Activated T-cell treated with anti-CD3 and anti-CD28 coated beads, Interleukin-2, amount 50 U/mL, for 72 hours (primary cell): Measurements from ENCODE around the gene USP13. TPM values are rescaled to one million over a fixed set of nuclear protein-coding genes. Genes with fewer than 3 reads are reported as not detected.

Experiments
- ATAC-seq, 2 donors: fragments of 150-1000 bp; cut with Tn5 transposase; replicated peaks in 1 of 2; 2 replicates each; pipeline ENCODE4 v1.10.0; 2021; ENCODE audit warnings: moderate library complexity in 2 of 2, mild to moderate bottlenecking in 1 of 2
- DNase-seq, 2 donors: peaks; one replicate each; pipeline ENCODE4 v3.0.0; 2021 to 2022; ENCODE audit warnings: mixed read lengths in 1 of 2
- H3K27ac Mint-ChIP-seq: one replicate; pipeline ENCODE4 v1.8.0; 2022; ENCODE audit warnings: mild to moderate bottlenecking, moderate library complexity, mixed read lengths
- H3K27me3 Mint-ChIP-seq: one replicate; pipeline ENCODE4 v1.8.0; 2022; ENCODE audit warnings: low read depth, mixed read lengths
- H3K36me3 Mint-ChIP-seq, 2 donors: one replicate each; pipeline ENCODE4 v1.8.0; 2022; ENCODE audit warnings: mixed read lengths in 2 of 2, mild to moderate bottlenecking in 1 of 2; ENCODE audit not compliant: insufficient read depth in 2 of 2
- H3K4me1 Mint-ChIP-seq: one replicate; pipeline ENCODE4 v1.8.0; 2022; ENCODE audit warnings: low read depth, mixed read lengths
- H3K4me3 Mint-ChIP-seq, 2 donors: one replicate each; pipeline ENCODE4 v1.8.0; 2022; ENCODE audit warnings: mild to moderate bottlenecking in 2 of 2, mixed read lengths in 2 of 2, moderate library complexity in 2 of 2
- H3K9me3 Mint-ChIP-seq, 2 donors: one replicate each; pipeline ENCODE4 v1.8.0; 2022; ENCODE audit warnings: mixed read lengths in 2 of 2
- total RNA-seq, 2 donors: library from RNA; stranded (reverse); gene quantifications; one replicate each; pipeline ENCODE4 v1.2.3, GENCODE V29; 2022

Gene USP13
- total RNA-seq, 2 donors from 2014 or later: 8.1 to 12.4 TPM

- no peak for DNase-seq
- H3K27ac Mint-ChIP-seq: peak overlapping the region; percentile 64
- H3K9me3 Mint-ChIP-seq: no peaks in the 10 kb centered on the region
- H3K36me3 Mint-ChIP-seq: peaks cover 0 to 5% of the 10 kb centered on the region in 2 donors
- H3K4me3 Mint-ChIP-seq: no peak overlapping the region
- H3K27me3 Mint-ChIP-seq: no peaks in the 10 kb centered on the region
- H3K4me1 Mint-ChIP-seq: peaks cover 8% of the 10 kb centered on the region
- peak in 1 of 2 donors; percentile 39 for ATAC-seq
Measured at GRCh38 chr3:179716811-179717210, 64.0 kb downstream of the USP13 start.

DNA sequence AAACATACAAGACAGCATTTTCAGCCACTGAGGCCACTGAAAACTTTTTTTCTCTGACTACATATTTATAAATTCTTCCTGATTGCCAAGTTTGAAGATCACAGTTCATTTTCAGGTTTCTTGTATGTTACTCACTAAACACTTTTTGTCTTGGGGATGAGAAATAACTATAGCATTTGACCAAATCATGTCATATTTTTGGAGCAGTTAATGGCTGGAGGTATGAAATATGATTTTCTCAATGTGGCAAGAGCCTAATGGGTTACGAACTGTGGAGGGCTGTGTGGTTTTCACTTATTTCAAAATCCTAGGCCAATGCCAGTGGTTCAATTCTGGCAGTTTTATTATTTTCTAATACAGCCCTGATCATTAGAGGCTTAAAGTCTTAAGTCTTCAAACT lies 64.4 kb downstream of the USP13 start:
- no peak overlapping the region for H3K4me3 Mint-ChIP-seq
- peak in 1 of 2 donors; percentile 4 for ATAC-seq

DNA sequence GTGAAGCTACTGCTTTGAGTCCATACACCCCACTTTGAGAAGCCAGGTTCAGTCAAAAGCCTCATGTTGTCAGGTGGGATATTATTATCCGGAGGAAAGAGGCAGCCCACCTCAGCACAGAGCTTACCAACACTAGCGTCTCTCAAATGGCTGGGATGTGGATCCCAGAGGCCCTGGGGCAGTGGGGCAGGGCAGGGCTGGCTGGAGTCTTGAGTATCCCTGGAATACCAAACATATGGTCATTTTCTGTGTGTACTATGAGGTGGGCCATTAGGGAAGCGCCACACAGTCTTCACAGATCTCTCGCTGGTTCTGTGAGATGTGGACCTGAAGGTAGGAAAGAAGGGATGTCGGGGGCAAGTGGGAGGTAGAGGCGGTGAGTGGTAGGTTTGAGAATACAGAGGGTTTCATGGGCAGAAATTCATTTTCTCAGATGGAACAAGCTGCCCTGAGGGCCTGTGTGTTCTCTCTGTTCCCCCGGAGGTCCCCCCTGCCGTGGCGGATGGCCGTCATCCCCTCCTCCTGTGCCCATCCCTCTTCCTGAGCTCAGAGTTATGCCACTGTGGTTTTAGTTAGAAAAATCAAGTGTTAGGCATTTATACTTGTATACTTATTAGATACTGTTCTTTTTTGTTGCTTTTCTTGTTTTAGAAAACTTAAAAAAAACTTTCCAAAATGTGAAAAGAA lies 66.4 kb downstream of the USP13 start:
- Mint-ChIP-seq H3K36me3 (peaks cover 0 to 10% of the 10 kb centered on the region in 2 donors), H3K4me1 (peaks cover 13% of the 10 kb centered on the region), H3K27me3 (no peaks in the 10 kb centered on the region), H3K27ac (no peak overlapping the region), H3K9me3 (no peaks in the 10 kb centered on the region), H3K4me3 (no peak overlapping the region)
- DNase-seq: no peak
- no peak for ATAC-seq

More for the DNA sequence above, 64.4 kb downstream of the USP13 start:
- Mint-ChIP-seq H3K4me1 (peaks cover 8% of the 10 kb centered on the region), H3K27me3 (no peaks in the 10 kb centered on the region), H3K36me3 (peaks cover 0 to 7% of the 10 kb centered on the region in 2 donors), H3K27ac (no peak overlapping the region), H3K9me3 (no peaks in the 10 kb centered on the region)
- DNase-seq: no peak

DNA sequence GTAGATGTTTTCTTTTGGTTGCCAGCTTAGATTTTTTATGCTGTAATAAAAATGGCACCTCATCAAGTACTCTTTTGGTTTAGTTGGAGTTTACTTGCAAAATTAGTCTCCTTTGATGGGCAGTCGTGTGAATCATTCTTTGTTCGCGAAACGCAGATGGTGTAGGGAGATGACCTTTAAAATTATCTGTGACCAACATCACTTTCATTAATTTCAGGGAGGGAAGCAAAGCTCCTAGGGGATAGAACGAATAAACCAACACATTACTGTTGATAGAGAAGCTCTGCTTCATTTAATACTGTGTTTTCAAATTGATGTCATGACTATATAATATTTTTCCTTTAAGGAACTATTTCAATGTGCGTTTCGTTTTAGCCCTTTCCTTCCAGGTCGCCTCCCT lies 67.4 kb downstream of the USP13 start:
- H3K9me3 Mint-ChIP-seq: no peaks in the 10 kb centered on the region

DNA sequence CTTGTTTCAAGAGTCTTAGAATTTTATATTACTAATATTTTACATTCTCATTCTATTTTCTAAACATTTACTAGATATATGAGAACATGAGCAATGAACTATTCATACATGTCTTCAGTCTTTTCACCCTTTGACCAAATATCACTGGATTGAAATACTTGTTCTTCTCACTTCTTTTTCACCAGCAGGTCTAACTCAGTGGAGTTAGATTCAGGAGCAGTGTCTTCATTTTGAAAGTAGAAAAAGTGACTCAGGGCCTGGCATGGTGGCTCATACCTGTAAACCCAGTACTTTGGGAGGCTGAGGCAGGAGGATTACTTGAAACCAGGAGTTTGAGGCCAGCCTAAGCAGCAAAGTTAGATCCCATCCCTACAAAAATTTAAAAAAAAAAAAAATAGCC lies 70.8 kb downstream of the USP13 start:
- DNase-seq (no peak), ATAC-seq (peak; percentile 32 to 38)
- Mint-ChIP-seq H3K4me1 (peaks cover 5% of the 10 kb centered on the region), H3K4me3 (no peak overlapping the region), H3K27me3 (no peaks in the 10 kb centered on the region), H3K9me3 (no peaks in the 10 kb centered on the region), H3K27ac (no peak overlapping the region), H3K36me3 (peaks cover 0 to 9% of the 10 kb centered on the region in 2 donors)

More for the DNA sequence above, 67.4 kb downstream of the USP13 start:
- ATAC-seq: no peak
- H3K4me3 Mint-ChIP-seq: no peak overlapping the region
- peaks cover 13% of the 10 kb centered on the region for H3K4me1 Mint-ChIP-seq
- H3K27ac Mint-ChIP-seq: no peak overlapping the region
- H3K27me3 Mint-ChIP-seq: no peaks in the 10 kb centered on the region
- peaks cover 0 to 9% of the 10 kb centered on the region in 2 donors for H3K36me3 Mint-ChIP-seq
- no peak for DNase-seq

GRCh38 chr3:179726075-179726699 lies 73.3 kb downstream of the USP13 start:
- Mint-ChIP-seq H3K27me3 (no peaks in the 10 kb centered on the region), H3K36me3 (peaks cover 0 to 8% of the 10 kb centered on the region in 2 donors), H3K27ac (no peak overlapping the region), H3K4me3 (no peak overlapping the region), H3K4me1 (peaks cover 5% of the 10 kb centered on the region), H3K9me3 (no peaks in the 10 kb centered on the region)
- DNase-seq (no peak), ATAC-seq (no peak)

DNA sequence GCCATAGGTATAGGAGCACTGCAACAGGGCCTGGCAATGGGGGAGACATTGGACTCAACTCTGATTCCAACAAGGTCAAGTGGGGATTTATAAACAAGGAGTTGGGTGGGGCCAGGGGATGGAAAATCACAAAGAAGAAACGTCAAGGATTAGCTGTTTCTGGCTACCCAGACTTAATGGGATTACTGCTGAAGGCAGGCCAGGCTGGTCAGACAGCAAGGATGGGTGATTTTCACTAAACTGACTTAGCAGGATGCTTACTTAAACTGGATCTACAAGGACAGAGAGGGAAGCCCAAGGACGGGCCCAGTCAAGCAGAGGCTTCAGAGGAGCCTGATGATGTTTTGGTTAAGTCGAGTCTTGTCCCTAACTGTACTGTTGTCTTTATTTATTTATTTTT lies 76.2 kb downstream of the USP13 start:
- Mint-ChIP-seq H3K4me3 (no peak overlapping the region), H3K27ac (no peak overlapping the region), H3K4me1 (peaks cover 2% of the 10 kb centered on the region), H3K36me3 (no peaks in the 10 kb centered on the region), H3K9me3 (no peaks in the 10 kb centered on the region), H3K27me3 (no peaks in the 10 kb centered on the region)
- no peak for DNase-seq
- no peak for ATAC-seq

DNA sequence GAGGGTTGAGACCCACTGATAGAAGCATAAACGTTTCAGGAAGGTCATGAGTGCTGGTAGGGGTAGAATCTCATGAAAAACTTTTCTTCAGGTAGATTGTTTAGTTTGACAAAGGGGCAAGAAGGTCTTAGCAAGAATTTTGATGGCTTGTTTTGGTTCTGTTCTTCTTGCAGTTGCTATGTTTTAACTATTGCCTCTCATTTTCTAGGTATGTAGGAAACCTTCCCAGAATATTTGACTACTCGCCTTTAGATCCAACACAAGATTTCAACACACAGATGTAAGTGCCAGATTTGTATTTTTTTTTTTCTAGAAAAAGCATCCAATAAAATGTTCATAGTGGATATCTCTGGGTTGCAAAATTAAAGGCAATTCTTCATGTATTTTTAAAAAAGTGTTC lies 77.1 kb downstream of the USP13 start:
- Mint-ChIP-seq H3K9me3 (no peaks in the 10 kb centered on the region), H3K27me3 (no peaks in the 10 kb centered on the region), H3K36me3 (no peaks in the 10 kb centered on the region), H3K27ac (no peak overlapping the region), H3K4me1 (peaks cover 11% of the 10 kb centered on the region), H3K4me3 (no peak overlapping the region)
- ATAC-seq (no peak), DNase-seq (no peak)

GRCh38 chr3:179730506-179730905 lies 77.7 kb downstream of the USP13 start:
- peaks cover 13% of the 10 kb centered on the region for H3K4me1 Mint-ChIP-seq
- H3K27ac Mint-ChIP-seq: no peak overlapping the region
- no peaks in the 10 kb centered on the region for H3K36me3 Mint-ChIP-seq
- H3K4me3 Mint-ChIP-seq: no peak overlapping the region
- no peaks in the 10 kb centered on the region for H3K9me3 Mint-ChIP-seq
- DNase-seq: no peak
- no peaks in the 10 kb centered on the region for H3K27me3 Mint-ChIP-seq
- no peak for ATAC-seq

DNA sequence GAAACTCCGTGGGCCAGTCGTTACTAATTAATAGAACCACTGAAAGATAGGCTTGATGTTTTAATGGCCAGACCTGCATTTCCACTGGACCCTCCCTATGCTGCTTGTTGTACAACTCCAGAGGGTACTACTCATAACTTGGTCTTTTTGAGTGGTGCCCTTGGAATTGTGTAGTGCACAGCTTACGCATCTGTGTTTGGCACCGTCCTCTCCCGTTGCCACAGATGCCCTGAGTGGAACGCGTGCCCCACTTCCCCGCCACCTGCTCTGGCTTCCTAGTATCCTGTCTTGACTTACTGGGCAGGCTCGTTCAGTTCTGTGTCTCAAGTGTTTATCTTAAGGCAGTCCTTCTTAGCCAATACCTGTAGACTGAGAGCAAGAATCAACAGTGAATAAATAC lies 78.7 kb downstream of the USP13 start:
- H3K4me1 Mint-ChIP-seq: peaks cover 13% of the 10 kb centered on the region
- H3K27me3 Mint-ChIP-seq: no peaks in the 10 kb centered on the region
- H3K27ac Mint-ChIP-seq: no peak overlapping the region
- H3K36me3 Mint-ChIP-seq: no peaks in the 10 kb centered on the region
- H3K4me3 Mint-ChIP-seq: no peak overlapping the region
- DNase-seq (no peak), ATAC-seq (no peak)
- H3K9me3 Mint-ChIP-seq: no peaks in the 10 kb centered on the region

DNA sequence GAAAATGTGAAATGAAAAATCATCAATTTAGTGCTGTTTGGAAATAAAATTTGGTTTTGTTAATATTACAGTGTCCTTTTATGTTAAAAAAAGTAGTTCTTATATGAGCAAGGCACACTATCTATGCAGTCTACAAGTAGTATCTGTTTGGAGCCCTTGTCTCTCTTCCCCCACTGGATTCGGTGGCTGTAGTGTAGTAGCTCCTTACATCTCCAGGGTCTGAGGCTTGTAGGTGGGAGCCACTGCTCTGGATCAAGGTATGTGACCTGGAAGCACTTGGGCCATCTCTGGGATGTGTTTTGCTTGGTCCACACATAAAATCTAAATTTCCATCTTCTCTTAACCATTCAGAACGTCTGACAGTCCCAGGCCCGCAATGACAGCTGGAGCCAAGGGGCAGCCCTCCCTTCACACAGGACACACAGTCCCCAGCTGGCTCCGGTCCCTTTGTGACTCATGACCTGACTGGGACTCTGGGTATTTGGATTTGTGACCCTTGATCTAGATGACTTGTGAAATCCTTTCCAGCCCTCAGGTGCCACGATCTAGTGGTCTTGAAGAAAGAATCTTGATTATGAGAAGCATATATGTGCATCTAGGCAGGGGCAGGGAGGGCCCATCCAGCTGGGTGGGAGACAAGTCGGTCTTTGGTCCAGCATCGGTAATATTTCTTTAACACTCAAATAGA lies 80.0 kb downstream of the USP13 start:
- H3K27ac Mint-ChIP-seq: no peak overlapping the region
- no peak for DNase-seq
- no peaks in the 10 kb centered on the region for H3K9me3 Mint-ChIP-seq
- H3K4me3 Mint-ChIP-seq: no peak overlapping the region
- H3K4me1 Mint-ChIP-seq: peaks cover 13% of the 10 kb centered on the region
- no peak for ATAC-seq
- no peaks in the 10 kb centered on the region for H3K27me3 Mint-ChIP-seq
- H3K36me3 Mint-ChIP-seq: no peaks in the 10 kb centered on the region

- no peak overlapping the region for H3K27ac Mint-ChIP-seq
- H3K36me3 Mint-ChIP-seq: no peaks in the 10 kb centered on the region
- peaks cover 13% of the 10 kb centered on the region for H3K4me1 Mint-ChIP-seq
- no peaks in the 10 kb centered on the region for H3K27me3 Mint-ChIP-seq
- DNase-seq (no peak), ATAC-seq (no peak)
- no peak overlapping the region for H3K4me3 Mint-ChIP-seq
- H3K9me3 Mint-ChIP-seq: no peaks in the 10 kb centered on the region
Measured at GRCh38 chr3:179733797-179734196, 81.0 kb downstream of the USP13 start.

- Mint-ChIP-seq H3K27me3 (no peaks in the 10 kb centered on the region), H3K9me3 (no peaks in the 10 kb centered on the region), H3K4me3 (no peak overlapping the region), H3K27ac (no peak overlapping the region), H3K36me3 (no peaks in the 10 kb centered on the region), H3K4me1 (peaks cover 13% of the 10 kb centered on the region)
- ATAC-seq (no peak), DNase-seq (no peak)
Measured at GRCh38 chr3:179734497-179735281, 81.8 kb downstream of the USP13 start.
